SK-N-MC (cell line): ENCODE measurements around the gene SUFU.
"Not testable (repeated sequence)": the region's sequence is repeated elsewhere in the genome, so short reads cannot be mapped to it uniquely, and the experiment has no call there.

Experiments
- DNase-seq: peaks from one replicate; pipeline ENCODE4 v3.0.0-alpha.2; 2011; ENCODE audit warnings: low read depth, low spot score
- H3K27ac ChIP-seq: fragments of 200-600 bp; sonication (generic); 2 replicates; pipeline ENCODE4 v1.5.1; 2016; ENCODE audit warnings: mixed run types
- H3K36me3 ChIP-seq: fragments of 200-600 bp; sonication (generic); 2 replicates; pipeline ENCODE4 v1.6.1; 2017; ENCODE audit warnings: antibody characterized with exemption, low read length, mixed read lengths; ENCODE audit not compliant: insufficient read depth
- H3K4me3 ChIP-seq: fragments of 200-600 bp; sonication (generic); 2 replicates; pipeline ENCODE4 v1.5.1; 2016
- H3K9ac ChIP-seq: fragments of 200-600 bp; sonication (generic); 2 replicates; pipeline ENCODE4 v1.8.0; 2017; ENCODE audit warnings: mixed run types, mixed read lengths; ENCODE audit not compliant: insufficient read length
- H3K9me3 ChIP-seq: fragments of 200-600 bp; sonication (generic); 2 replicates; pipeline ENCODE4 v1.6.1; 2017; ENCODE audit warnings: low read depth, mild to moderate bottlenecking, antibody characterized with exemption, low read length, moderate library complexity, mixed read lengths
- EZH2 ChIP-seq: fragments of 200-600 bp; sonication (generic); IDR thresholded peaks from one replicate; pipeline ENCODE4 v1.6.1; 2017; ENCODE audit warnings: antibody characterized with exemption
- FOXP2 ChIP-seq: optimal IDR thresholded peaks from 2 replicates; pipeline ENCODE3; 2011; ENCODE audit warnings: mild to moderate bottlenecking, moderate library complexity; ENCODE audit not compliant: insufficient read depth; ENCODE audit errors: extremely low read length, control extremely low read depth
- POLR2AphosphoS5 ChIP-seq: IDR thresholded peaks from 2 replicates; pipeline ENCODE4 v1.6.1; 2012; ENCODE audit warnings: mild to moderate bottlenecking, low read depth, low read length, borderline replicate concordance

Gene SUFU

DNA sequence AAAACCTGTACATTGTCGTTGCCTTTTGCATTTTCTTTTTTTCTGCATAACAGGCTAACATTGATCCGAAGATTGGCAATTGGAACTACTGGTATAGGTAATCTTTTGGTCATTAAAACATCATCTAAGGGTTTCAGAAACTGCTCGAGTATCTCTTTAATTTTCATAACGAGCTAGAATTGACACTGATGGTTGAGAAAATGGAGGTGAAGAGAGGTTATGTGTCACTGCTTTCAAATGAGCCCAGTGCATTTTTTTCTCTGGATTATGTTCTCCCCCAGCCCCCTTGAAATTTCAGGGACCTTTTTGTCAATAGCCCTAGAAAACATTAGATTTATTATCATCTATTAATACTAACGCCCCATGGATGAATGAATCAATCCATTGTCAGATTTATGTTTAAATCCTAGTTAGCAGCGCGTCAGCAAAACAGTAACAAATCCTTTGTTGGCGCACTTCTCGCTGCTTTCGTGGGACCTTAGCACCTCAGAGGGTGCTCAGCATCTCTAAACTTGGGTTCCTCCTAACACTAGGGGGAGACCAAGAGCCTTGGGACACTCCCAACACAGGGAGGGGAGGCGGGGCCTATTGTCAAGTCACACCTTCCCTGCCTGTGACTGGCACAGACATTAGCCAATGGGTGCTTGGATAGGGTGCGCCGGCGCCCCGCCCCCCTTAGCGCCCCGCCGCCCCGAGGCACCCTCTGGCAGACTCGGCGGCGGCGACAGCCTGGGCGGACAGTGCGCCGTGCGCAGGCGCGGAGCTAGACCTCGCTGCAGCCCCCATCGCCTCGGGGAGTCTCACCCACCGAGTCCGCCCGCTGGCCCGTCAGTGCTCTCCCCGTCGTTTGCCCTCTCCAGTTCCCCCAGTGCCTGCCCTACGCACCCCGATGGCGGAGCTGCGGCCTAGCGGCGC is at the start of gene SUFU:
SUFU (plus strand) TSS at position 709 of the 915 bp plus-strand sequence; CDS start at position 890, 181 bp downstream.
- peak within 1 kb of the TSS; percentile 91 for H3K4me3 ChIP-seq
- H3K36me3 ChIP-seq, result no peaks in the 10 kb centered on the region
- peak; percentile 81 for DNase-seq
- TF ChIP-seq EZH2 (no peak), FOXP2 (no peak), POLR2AphosphoS5 (peak; percentile 71)
- H3K9me3 ChIP-seq, result no peaks in the 10 kb centered on the region
- peak within 1 kb of the TSS; percentile 36 for H3K27ac ChIP-seq
- H3K9ac ChIP-seq, result peak within 1 kb of the TSS; percentile 79

DNA sequence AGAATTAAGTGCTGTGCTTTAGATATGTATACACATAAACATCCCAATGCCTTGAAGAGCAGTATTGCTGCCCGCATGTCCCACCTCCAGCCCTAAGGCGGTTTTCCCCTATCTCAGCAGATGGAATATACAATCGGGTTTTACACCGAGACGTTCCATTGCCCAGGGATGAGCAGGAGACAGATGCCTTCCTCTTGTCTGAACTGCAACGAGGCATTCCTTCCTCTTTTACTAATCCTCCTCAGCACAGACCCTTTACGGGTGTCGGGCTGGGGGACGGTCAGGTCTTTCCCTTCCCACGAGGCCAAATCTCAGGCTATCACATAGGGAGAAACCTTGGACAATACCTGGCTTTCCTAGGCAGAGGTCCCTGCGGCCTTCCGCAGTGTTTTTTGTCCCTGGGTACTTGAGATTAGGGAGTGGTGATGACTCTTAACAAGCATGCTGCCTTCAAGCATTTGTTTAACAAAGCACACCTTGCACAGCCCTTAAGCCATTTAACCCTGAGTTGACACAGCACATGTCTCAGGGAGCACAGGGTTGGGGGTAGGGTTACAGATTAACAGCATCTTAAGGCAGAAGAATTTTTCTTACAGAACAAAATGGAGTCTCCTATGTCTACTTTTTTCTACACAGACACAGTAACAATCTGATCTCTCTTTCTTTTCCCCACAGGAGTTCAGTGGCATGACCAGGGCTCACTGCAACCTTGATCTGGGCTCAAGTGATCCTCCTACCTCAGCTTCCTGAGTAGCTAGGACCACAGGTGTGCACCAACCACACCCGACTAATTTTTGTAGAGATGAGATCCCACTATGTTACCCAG is 48.9 kb upstream of the SUFU start:
- not testable (repeated sequence) for H3K9ac ChIP-seq, DNase-seq, H3K36me3 ChIP-seq, H3K27ac ChIP-seq, H3K4me3 ChIP-seq, H3K9me3 ChIP-seq

GRCh38 chr10:102455893-102456471 is 47.8 kb upstream of the SUFU start:
- Histone ChIP-seq H3K36me3 (no peaks in the 10 kb centered on the region), H3K4me3 (no peak overlapping the region), H3K9ac (no peak overlapping the region), H3K9me3 (no peaks in the 10 kb centered on the region), H3K27ac (peak overlapping the region; percentile 25; the same call in 1 of the 2 replicates)
- no peak for DNase-seq
- TF ChIP-seq POLR2AphosphoS5 (no peak), FOXP2 (no peak), EZH2 (no peak)

DNA sequence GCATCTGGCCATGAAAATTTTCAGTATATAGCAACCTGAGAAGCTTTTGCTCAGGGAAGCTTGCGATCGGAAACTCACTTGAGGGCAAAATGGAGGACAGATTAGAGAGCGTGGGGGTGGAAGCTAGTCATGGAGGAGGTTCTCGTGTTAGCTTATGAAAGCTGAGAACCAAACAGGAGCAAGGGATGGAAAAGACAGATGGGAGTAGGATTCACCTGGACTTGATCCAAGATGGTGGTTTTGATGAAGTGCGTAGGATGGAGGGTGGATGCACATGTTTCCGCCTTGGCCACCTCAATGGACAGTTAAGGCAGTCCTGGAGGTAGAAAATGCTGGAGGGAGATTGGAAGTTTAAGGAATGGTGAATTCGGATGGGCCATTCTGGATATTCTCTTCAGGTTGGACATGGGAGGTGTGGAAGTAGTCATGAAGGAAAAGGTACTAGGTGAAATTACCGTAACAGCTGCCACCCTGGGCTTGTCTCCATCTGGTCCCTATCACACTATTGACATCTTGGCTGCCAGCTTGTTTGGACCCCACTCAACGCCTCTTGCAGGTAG is 46.1 kb upstream of the SUFU start:
- Histone ChIP-seq H3K36me3 (no peaks in the 10 kb centered on the region), H3K4me3 (no peak overlapping the region), H3K9ac (no peak overlapping the region), H3K27ac (no peak overlapping the region), H3K9me3 (no peaks in the 10 kb centered on the region)
- no peak for TF ChIP-seq EZH2
- TF ChIP-seq POLR2AphosphoS5, result no peak
- TF ChIP-seq FOXP2, result no peak
- no peak for DNase-seq

DNA sequence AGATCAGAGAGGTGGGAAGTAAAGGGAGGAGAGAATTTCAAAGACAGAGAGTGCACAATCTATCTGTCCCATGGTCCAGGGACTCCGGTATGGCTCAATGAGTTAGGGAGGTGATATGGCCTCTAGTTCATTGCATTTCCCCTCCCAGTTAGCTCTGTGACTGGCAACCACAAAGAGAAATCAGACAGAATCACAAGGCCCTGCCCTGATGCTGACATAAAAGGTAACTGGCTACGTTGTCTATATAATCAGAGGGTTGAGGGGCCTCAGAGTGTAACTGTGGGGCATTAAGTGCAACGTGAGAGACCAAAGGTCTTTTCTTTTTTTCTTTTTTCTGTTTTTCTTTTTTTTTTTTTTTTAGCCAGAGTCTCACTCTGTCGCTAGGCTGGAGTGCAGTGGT is 45.1 kb upstream of the SUFU start:
- Histone ChIP-seq H3K27ac (no peak overlapping the region), H3K4me3 (no peak overlapping the region), H3K9me3 (no peaks in the 10 kb centered on the region), H3K9ac (no peak overlapping the region), H3K36me3 (no peaks in the 10 kb centered on the region)
- DNase-seq, result no peak
- TF ChIP-seq POLR2AphosphoS5 (no peak), EZH2 (no peak), FOXP2 (no peak)

GRCh38 chr10:102460836-102461186 is 43.0 kb upstream of the SUFU start:
- H3K9ac ChIP-seq, result no peak overlapping the region
- TF ChIP-seq POLR2AphosphoS5, result no peak
- no peak for TF ChIP-seq FOXP2
- TF ChIP-seq EZH2, result no peak
- H3K36me3 ChIP-seq, result no peaks in the 10 kb centered on the region
- peak overlapping the region; percentile 80 for H3K4me3 ChIP-seq
- DNase-seq, result no peak
- H3K27ac ChIP-seq, result no peak overlapping the region
- no peaks in the 10 kb centered on the region for H3K9me3 ChIP-seq

DNA sequence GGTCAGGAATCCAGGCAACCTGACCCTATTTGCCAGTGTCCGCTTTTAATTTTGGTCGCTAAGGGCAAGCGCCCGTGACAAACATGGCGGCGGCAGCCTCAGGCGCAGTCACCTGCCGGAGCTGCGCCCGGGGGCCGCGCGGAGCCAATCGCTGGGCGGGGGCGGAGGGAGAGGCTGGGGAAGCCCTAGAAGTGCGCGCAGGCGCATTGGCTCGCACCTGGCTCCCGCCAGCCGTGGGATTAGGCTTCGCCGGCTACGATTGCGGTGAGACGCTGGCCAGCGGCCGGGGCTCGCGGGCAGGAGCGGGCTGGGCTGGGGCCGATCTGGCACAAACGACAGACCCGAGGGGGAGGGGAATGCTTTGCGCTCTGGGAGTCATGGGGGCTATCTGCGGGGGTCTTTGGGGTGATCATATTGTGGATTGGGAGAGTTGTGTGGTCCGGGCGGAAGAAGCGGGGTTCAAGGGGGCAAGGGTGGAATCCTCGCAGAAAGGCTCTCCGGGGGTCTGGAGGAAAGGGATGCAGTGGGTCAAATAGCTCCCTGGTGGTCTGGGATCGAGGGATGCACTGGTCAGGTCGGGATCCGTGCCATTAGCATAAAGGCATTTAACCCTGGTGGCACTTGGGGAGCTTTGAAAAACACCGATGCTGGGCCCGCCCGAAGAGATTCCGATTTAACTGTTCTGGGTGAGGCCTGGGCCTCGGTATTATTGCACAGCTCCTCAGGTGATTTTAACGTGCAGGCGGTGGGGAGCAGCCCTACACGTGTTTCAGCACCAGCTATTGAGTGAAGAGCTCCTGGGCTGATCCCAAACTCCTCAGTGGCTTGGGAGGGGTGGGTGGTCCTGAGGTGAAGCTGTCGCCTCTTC is 42.4 kb upstream of the SUFU start:
- H3K36me3 ChIP-seq, result no peaks in the 10 kb centered on the region
- H3K9me3 ChIP-seq, result no peaks in the 10 kb centered on the region
- peak overlapping the region; percentile 80 for H3K4me3 ChIP-seq
- TF ChIP-seq FOXP2 (no peak), EZH2 (no peak), POLR2AphosphoS5 (peak; percentile 51; the same call in 1 of the 2 replicates)
- no peak for DNase-seq
- H3K27ac ChIP-seq, result no peak overlapping the region
- H3K9ac ChIP-seq, result peak overlapping the region; percentile 63
